ENCODE results near the gene RANBP3. TPM values are rescaled to one million over a fixed set of nuclear protein-coding genes. Genes with fewer than 3 reads are reported as not detected.

RANBP3 gene
- total and polyA plus RNA-seq, 2 of the 8 experiments (the other 6 are each of a cell fraction or from before 2014, with no cell fraction given) = 95.4 to 122 TPM

DNA sequence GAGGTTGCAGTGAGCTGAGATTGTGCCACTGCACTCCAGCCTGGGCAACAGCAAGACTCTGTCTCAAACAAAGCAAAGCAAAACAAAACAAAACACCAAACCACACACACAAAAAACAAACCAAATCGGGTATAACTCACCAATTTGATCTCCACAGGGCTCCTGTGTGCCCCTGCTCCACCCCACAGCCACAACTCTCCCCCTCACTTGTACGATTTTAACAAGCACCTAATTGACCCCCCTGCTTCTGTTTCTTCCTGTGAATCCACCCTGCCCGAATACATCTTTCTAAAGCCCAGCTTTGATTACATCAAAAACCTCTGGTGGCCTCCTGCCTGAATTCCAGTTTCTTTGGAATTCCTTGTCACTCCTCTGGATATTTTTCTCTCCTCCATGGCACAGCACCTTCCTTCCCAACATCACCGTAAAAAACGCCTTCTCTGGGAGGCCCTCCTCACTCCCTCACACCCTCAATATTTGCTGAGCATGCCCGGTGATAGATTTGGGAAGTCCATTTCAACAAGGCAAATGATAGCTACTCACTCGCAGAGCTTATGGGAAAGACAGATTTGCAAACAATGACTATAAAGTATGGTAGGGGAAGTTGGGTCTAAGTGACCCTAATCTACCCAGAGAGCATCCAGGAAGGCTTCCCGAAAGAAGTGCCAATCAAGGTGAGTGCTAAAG lies 11.6 kb upstream of the RANBP3 start (continued):
- no peak for TF ChIP-seq CTBP2 (IDR thresholded peaks at IDR 0.05; ENCODE audit: borderline replicate concordance, insufficient read depth, insufficient read length, low read length)
- no peak for TF ChIP-seq GABPA (IDR thresholded peaks at IDR 0.05; ENCODE audit: borderline replicate concordance, insufficient read depth, low read length)
- no peak for TF ChIP-seq BCL11A (IDR thresholded peaks at IDR 0.05; ENCODE audit: low read depth in 2 of 2, low read length in 2 of 2)

All from H1 (cell line).